ENCODE results near the gene POGLUT3.

POGLUT3 gene, protein sequence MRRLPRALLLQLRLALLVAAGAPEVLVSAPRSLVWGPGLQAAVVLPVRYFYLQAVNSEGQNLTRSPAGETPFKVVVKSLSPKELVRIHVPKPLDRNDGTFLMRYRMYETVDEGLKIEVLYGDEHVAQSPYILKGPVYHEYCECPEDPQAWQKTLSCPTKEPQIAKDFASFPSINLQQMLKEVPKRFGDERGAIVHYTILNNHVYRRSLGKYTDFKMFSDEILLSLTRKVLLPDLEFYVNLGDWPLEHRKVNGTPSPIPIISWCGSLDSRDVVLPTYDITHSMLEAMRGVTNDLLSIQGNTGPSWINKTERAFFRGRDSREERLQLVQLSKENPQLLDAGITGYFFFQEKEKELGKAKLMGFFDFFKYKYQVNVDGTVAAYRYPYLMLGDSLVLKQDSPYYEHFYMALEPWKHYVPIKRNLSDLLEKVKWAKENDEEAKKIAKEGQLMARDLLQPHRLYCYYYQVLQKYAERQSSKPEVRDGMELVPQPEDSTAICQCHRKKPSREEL

GRCh38 chr11:108498046-108498815, at the start of gene POGLUT3:
Gene POGLUT3, minus strand, starts transcription at chr11:108498384. Its CDS starts 18 bp downstream, at chr11:108498366.
- DNase-seq (ENCODE audit: low read depth in 2 of 2) = peak in 1 of 2 donors; percentile 33

DNA sequence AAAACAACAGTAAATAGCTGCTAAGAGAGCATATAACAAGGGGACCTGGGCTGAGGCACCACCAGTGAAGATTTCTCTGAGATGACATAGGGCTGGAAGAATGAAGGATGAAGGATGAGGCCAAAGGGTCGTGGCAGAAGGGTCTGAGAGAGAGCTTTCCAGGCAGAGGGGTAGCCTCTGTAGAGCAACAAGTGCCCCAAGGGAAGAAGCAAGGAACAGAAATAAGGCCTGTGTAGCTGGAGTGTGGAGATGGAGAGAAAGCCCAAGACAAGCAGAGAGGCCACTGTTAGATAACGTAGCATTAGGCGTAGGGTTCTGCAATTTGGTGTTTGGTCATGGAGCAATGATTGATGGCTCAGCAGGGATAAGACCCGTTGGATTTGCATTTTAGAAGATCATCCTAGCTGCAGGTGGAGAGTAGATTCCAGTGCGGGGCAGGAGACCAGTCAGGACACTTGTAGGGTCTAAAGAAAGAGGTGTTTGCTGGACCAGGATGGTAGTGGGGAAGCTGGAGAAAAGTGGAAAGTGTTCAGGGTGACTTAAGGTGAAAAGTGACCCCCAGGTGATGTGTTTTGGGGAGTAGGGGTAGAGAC, 47.8 kb upstream of the POGLUT3 start:
- DNase-seq (ENCODE audit: low read depth in 2 of 2) = no peak

DNA sequence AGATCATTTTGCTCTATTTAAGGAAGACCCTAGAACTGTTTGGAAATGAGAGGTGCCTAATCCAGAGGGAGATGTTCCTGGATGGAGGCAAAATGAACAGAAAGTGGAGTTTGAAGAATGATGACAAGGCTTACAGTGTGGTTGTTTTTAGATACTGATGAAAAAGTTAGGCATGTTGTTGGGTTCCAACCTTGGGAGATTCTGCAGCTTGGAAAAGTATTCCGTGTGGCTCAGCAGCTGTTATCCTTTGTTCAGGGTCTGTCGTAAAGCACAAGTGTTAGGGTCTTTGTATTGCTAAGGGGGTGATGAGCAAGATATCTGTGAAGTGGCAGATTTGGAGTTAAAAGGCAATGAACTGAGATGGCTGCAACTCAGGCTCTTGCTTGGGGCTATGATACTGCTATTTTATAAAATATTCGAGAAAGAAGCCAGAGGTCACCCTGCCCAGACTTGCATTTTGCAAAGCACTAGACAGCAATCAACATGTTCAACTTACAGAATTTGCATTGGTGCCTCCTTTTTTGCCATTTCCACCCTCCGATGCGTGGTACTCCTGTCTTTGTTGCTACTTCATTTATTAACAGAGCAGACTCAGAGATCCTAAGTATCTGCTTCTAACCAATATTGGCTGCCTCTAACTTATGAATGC, 45.3 kb upstream of the POGLUT3 start:
- no peak for DNase-seq (ENCODE audit: low read depth in 2 of 2)

GRCh38 chr11:108541531-108541930, 43.3 kb upstream of the POGLUT3 start:
- DNase-seq (ENCODE audit: low read depth in 2 of 2) = no peak

- no peak for DNase-seq (ENCODE audit: low read depth in 2 of 2)
Observed at GRCh38 chr11:108538502-108538901, 40.3 kb upstream of the POGLUT3 start.

GRCh38 chr11:108538022-108538424, 39.8 kb upstream of the POGLUT3 start:
- peak; percentile 10 to 19 for DNase-seq (ENCODE audit: low read depth in 2 of 2)

GRCh38 chr11:108536783-108537182, 38.6 kb upstream of the POGLUT3 start:
- no peak for DNase-seq (ENCODE audit: low read depth in 2 of 2)

DNA sequence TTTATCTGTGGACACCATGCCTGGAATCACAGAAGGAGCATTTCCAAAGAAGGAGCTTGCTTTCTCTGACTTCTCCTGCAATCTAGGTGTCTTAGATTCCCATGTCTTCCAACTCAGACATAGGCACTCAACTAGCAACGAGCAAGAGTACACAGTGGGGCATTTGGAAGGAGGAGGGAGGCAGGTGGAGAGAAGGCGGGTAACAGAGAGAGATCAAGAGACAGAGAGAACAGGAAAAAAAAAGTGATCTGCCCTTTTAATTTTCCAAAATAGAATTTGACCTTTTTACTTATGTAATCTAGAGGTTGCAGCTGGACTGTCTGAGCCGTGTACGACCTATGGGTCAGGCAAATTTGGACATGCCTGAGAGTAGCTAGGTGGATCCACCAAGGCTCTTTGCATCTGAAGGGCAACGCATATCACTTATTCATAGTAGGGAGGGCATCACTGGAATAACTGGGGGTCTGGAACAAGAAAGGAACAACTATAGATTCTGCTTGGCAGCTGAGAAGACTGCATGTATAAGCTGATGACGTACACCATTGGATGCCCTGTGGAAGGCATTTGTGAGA, 37.3 kb upstream of the POGLUT3 start:
- DNase-seq (ENCODE audit: low read depth in 2 of 2) = no peak

DNA sequence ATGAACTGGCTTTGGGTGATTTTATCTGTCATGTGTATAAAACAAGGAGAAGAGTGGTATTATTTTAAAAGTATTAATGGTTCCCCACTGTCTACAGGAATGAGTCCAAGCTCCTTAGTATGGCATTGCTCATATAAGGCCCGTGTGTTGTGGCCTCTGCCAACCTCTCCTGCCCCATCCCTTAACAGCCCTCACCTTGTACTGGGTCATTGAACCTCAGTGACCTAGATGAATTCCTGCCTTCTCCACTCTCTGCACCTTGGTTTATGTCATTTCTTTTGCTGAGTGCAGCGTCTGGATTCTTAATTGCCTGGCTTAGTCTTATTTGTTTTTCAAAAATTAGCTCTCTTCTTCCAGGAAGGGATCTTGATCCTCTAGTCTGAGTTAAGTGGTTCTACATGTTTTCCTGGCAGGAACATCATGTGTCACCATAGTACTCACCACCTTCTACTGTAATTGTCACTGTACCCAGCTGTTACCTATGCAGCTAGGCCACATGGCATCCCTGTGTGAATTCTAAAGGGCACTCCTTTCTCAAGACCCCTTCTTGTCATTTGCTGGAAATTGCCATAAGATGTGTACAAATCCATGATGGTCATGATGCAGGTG, 36.2 kb upstream of the POGLUT3 start:
- no peak for DNase-seq (ENCODE audit: low read depth in 2 of 2)

DNA sequence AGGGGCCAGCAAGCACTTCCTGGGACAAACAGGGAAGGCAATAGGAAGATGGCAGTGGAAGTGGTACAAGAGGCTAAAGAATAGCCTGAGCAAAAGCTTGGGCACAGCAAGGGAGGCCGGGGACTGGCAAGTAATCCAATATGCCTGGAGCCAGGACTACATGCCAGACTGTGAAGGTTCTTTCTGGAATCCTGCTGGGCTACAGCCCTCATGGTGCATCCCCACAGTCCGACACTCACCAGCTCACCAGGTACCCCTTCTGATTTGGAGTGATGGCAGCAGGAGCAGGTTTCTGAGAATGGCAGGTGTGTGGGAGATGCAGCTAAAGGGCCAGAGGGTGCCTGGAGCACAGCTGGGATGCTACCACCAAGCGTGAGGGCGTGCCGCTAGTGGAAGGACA, 32.2 kb upstream of the POGLUT3 start:
- DNase-seq (ENCODE audit: low read depth in 2 of 2) = no peak

DNA sequence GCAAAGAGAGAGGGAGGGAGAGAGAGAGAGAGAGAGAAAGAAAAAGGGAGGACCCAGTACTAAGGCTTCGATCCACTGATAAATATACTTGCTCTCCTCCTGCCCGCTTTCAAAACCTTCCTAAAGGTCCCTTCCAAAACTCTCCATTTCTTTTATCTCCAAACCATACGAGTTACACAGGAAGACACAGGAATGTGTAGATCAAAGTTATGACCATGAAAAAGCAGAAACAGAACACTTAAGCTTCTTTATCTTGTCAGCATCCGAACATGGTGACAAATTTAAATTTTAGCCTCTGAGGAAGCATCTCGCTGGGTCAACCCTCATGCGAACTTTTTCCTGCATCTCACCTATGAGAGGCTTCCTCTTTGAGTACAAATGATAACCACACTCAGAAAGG, 29.2 kb upstream of the POGLUT3 start:
- DNase-seq (ENCODE audit: low read depth in 2 of 2) = no peak

DNA sequence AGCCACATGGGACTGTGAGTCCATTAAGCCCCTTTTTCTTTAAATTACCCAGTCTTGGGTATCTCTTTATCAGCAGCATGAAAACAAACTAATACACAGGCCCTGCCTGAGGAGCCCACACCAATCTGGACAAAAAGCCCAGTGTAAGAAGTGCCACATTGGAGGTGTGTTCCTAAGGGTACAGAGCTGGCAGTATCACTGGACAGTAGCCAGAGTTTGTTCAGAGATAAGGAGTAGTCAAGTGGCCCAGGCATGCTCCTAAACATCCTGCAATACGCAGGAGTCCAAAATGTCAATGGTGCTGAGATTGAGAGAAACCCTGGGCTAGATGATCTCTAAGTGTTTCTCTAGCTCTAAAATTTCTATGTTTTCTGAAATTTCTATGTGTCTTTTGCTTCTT, 27.0 kb upstream of the POGLUT3 start:
- no peak for DNase-seq (ENCODE audit: low read depth in 2 of 2)

DNA sequence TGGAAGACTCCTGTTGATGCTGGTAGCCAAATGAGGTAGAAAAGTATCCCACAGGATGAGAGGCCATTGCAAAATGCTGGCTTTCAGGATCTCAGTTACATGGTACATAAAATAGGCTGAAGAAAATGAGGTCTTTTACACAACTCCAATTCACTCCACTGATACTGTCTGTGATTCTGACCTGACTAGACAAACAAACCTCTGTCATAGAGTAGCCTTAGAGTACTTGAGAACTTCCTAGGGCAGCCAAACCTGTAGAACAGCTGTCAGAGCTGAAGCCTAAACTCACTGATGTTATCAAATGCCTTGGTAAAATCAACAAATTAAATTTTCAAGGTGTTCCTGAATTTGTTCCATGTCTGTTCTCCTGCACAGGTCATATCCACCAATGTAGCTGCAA, 26.2 kb upstream of the POGLUT3 start:
- DNase-seq (ENCODE audit: low read depth in 2 of 2) = no peak

- DNase-seq (ENCODE audit: low read depth in 2 of 2) = no peak
Observed at GRCh38 chr11:108522318-108522717, 24.1 kb upstream of the POGLUT3 start.

- DNase-seq (ENCODE audit: low read depth in 2 of 2) = no peak
Observed at GRCh38 chr11:108518581-108518980, 20.4 kb upstream of the POGLUT3 start.

GRCh38 chr11:108516125-108516524, 17.9 kb upstream of the POGLUT3 start:
- no peak for DNase-seq (ENCODE audit: low read depth in 2 of 2)

- DNase-seq (ENCODE audit: low read depth in 2 of 2) = no peak
Observed at GRCh38 chr11:108512708-108513107, 14.5 kb upstream of the POGLUT3 start.

GRCh38 chr11:108511851-108512474, 13.8 kb upstream of the POGLUT3 start:
- no peak for DNase-seq (ENCODE audit: low read depth in 2 of 2)

GRCh38 chr11:108508653-108509593, 10.7 kb upstream of the POGLUT3 start:
- DNase-seq (ENCODE audit: low read depth in 2 of 2) = no peak

DNA sequence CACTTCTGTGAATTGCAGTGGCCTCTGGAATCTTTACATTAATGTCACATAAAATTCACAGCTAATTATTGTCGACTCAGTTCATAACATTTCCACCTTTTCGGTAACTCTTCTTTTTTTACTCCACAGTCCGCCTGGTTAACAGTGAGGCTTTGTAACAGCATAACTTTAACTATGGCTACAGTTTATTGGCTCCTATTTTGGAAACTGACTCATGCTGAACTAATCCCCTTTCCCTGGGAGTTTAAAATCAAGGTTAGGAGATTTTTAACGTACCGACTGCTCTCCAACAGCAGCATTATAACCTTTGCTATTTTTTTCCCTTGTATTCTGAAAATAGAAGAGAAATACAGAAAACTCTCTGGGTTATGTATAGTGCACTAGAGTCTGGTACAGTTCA, 3.2 kb upstream of the POGLUT3 start:
- no peak for DNase-seq (ENCODE audit: low read depth in 2 of 2)
